HUES48 (cell line): ENCODE measurements around the gene RALGAPA2.
"Not testable (repeated sequence)": the region's sequence is repeated elsewhere in the genome, so short reads cannot be mapped to it uniquely, and the experiment has no call there.

Source experiments
- H3K27ac ChIP-seq: one replicate; pipeline ENCODE4 v1.7.0; 2013; ENCODE audit warnings: low read depth, low read length, inconsistent platforms
- H3K27me3 ChIP-seq: 2 replicates; pipeline ENCODE4 v1.6.1; 2013; ENCODE audit warnings: mild to moderate bottlenecking, low read length; ENCODE audit not compliant: control insufficient read depth, insufficient read depth
- H3K36me3 ChIP-seq: 2 replicates; pipeline ENCODE4 v1.6.1; 2013; ENCODE audit warnings: low read length; ENCODE audit not compliant: control insufficient read depth, insufficient read depth
- H3K4me1 ChIP-seq: 2 replicates; pipeline ENCODE4 v1.6.1; 2013; ENCODE audit warnings: mild to moderate bottlenecking, low read length; ENCODE audit not compliant: control insufficient read depth, insufficient read depth
- H3K4me3 ChIP-seq: 2 replicates; pipeline ENCODE4 v1.5.1; 2013; ENCODE audit warnings: mild to moderate bottlenecking, low read depth, low read length
- H3K9ac ChIP-seq: 2 replicates; pipeline ENCODE4 v1.6.1; 2013; ENCODE audit warnings: mild to moderate bottlenecking, low read depth, low read length, moderate library complexity
- H3K9me3 ChIP-seq: 2 replicates; pipeline ENCODE4 v1.6.1; 2013; ENCODE audit warnings: low read length; ENCODE audit not compliant: control insufficient read depth, insufficient read depth

Gene RALGAPA2

DNA sequence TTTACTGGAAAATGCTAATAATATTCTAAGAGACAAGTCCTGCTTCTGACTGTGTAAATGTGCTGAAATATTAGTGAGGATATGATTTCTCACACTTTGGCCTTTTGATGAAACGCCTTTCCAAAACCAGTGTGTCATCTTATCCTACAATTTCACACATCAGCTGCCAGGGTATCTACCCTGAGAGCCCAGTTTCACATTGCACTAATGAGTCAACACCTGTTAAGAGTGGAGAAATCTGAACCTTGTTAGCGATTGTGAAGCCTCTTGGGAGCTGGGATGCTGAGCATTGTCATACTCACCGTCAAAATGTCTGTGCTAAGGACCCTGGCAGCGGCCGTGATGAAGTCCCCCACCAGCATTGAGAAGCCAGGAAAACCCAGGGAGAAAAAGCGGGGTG, 166.0 kb downstream of the RALGAPA2 start:
- Histone ChIP-seq H3K27ac (no peak overlapping the region), H3K36me3 (peaks cover 9% of the 10 kb centered on the region), H3K9ac (no peak overlapping the region)

DNA sequence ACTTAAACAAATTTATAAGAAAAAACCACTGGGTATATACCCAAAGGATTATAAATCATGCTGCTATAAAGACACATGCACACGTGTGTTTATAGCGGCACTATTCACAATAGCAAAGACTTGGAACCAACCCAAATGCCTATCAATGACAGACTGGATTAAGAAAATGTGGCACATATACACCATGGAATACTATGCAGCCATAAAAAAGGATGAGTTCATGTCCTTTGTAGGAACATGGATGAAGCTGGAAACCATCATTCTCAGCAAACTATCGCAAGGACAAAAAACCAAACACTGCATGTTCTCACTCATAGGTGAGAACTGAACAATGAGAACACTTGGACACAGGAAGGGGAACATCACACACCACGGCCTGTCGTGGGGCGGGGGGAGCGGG, 169.1 kb downstream of the RALGAPA2 start:
- not testable (repeated sequence) for H3K36me3 ChIP-seq, H3K4me3 ChIP-seq, H3K27me3 ChIP-seq, H3K4me1 ChIP-seq, H3K27ac ChIP-seq, H3K9ac ChIP-seq, H3K9me3 ChIP-seq

More for the DNA sequence above, 166.0 kb downstream of the RALGAPA2 start:
- H3K27me3 ChIP-seq: no peaks in the 10 kb centered on the region
- H3K9me3 ChIP-seq: no peaks in the 10 kb centered on the region
- no peak overlapping the region for H3K4me3 ChIP-seq
- H3K4me1 ChIP-seq: no peaks in the 10 kb centered on the region

DNA sequence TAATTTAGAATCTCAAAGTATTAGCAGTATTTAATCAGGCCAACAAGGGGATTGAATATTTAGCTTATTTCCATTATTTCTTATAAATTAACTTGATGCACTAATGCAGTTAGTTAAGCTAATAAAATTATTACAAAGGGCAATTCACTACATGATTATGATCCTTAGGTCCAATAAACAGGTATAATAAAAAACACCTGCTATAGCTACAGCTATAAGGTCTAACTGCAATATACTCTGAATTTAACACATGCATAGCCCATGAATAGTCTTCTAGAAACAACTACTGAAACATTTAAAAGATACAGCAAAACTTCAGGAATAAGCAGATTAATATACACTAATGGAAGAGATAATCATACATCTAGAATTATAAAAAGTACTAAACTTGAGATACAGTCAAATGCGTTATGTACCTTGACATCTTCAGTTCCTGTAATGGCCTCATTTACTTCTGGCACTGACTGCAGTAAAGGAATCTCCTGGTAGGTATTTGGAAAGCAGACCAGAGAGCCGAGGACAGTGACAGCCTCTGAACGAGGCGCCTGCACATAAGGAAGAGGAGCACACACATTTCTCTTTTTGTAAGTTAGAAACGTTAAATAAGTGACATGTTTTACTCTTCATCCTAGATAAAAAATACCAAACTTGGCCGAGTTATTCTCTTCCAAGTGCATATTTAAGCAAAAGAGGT, 176.1 kb downstream of the RALGAPA2 start:
- Histone ChIP-seq H3K4me1 (no peaks in the 10 kb centered on the region), H3K27me3 (no peaks in the 10 kb centered on the region), H3K36me3 (no peaks in the 10 kb centered on the region), H3K9me3 (no peaks in the 10 kb centered on the region), H3K9ac (no peak overlapping the region), H3K27ac (no peak overlapping the region), H3K4me3 (no peak overlapping the region)

DNA sequence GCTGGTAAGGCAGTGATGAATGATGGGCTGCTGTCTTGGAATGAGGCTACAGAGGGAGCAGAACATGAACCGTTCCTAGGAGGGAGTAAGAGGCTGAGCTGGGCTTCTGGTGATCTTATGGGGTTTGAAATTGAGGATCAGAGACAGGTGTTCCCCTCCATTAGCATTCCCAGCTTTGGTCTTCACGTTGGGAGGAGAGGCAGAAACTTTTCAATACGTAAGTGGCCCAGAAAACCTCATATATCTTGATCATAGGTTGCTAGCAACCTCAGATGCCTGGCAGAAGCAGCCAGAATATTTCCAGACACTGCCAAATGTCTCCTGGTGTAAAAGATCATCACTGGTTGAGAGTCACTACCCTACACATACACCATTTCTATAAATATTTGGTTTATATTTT, 177.4 kb downstream of the RALGAPA2 start:
- Histone ChIP-seq H3K9ac (no peak overlapping the region), H3K9me3 (no peaks in the 10 kb centered on the region), H3K36me3 (no peaks in the 10 kb centered on the region), H3K4me3 (no peak overlapping the region), H3K27ac (no peak overlapping the region), H3K4me1 (no peaks in the 10 kb centered on the region), H3K27me3 (no peaks in the 10 kb centered on the region)

DNA sequence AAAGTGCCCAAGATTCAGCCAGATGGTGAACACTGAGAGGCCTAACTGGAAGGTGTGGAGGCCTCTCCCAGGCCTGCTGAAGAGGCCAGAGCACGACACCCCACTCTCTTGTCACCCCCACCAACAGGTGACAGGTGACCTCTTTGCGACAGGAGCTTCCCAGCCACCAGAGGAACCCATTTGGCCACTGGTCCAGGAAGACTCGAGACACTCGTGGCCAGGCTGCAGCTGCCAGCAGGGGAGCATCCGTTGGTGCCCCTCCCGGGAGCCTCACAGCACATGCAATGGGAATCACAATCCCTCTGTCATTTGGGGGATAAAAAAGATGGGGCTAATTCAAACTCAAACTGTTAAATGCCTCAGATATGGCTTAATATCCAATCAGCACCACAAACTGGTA, 181.2 kb downstream of the RALGAPA2 start:
- H3K27ac ChIP-seq: no peak overlapping the region
- H3K36me3 ChIP-seq: peaks cover 4% of the 10 kb centered on the region; the same call in 1 of the 2 replicates
- H3K9ac ChIP-seq: no peak overlapping the region
- H3K4me3 ChIP-seq: no peak overlapping the region
- no peaks in the 10 kb centered on the region for H3K27me3 ChIP-seq
- no peaks in the 10 kb centered on the region for H3K9me3 ChIP-seq
- H3K4me1 ChIP-seq: no peaks in the 10 kb centered on the region

DNA sequence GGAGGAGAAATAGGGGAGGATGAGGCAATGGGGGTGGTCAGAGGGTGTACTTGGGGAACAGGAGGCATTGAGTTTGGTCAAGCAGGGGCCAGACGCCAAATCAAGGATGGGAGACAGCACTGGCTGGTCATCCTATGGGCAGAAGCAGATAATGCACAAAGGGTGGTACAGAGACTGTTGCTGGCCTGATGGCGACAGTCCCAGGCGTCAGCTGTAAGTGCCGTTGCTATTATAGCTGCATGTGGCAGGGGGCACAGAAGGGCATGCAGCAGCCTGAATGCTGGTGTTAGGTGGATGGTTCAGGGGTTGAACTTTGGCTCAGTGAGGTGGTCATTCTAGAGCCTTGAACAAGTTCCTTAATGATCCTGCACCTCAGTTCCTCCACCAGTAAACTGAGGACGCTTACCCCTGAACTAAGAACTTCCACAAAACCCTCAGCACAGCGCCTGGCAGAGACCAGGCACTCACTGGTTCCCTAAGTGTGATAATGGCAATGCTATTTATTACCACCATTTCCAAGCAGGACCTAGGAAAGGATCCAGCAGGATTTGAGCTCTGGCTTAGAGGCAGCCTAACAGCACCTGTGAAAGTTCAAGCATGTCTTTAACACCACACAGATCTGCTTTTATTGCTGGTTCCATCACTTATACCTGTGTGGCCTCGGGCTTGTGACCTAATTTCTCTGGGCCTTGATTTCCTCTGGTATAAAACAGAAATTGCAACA, 181.9 kb downstream of the RALGAPA2 start:
- H3K9ac ChIP-seq: no peak overlapping the region
- no peak overlapping the region for H3K27ac ChIP-seq
- H3K27me3 ChIP-seq: no peaks in the 10 kb centered on the region
- peaks cover 4% of the 10 kb centered on the region; the same call in 1 of the 2 replicates for H3K36me3 ChIP-seq
- H3K4me1 ChIP-seq: no peaks in the 10 kb centered on the region
- H3K4me3 ChIP-seq: no peak overlapping the region
- H3K9me3 ChIP-seq: no peaks in the 10 kb centered on the region

DNA sequence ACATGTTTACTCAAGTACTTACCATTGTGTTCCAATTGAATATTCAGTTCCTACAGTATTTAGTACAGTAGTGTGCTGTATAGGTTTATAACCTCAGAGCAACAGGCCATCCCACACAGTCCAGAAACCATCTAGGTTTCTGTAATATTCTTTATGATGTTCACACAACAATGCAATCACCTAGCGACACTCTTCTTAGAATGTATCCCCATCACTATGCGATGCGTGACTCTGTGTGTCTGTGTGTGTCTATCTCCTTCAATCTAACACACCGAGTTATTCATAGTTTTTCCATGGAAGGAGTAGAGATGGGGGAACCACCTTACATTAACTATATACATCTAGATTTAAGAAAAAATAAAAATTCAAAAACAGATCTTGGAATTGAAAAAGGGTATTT, 182.8 kb downstream of the RALGAPA2 start:
- Histone ChIP-seq H3K27me3 (no peaks in the 10 kb centered on the region), H3K4me3 (no peak overlapping the region), H3K27ac (no peak overlapping the region), H3K4me1 (no peaks in the 10 kb centered on the region), H3K9me3 (no peaks in the 10 kb centered on the region), H3K36me3 (peaks cover 4% of the 10 kb centered on the region; the same call in 1 of the 2 replicates), H3K9ac (no peak overlapping the region)

DNA sequence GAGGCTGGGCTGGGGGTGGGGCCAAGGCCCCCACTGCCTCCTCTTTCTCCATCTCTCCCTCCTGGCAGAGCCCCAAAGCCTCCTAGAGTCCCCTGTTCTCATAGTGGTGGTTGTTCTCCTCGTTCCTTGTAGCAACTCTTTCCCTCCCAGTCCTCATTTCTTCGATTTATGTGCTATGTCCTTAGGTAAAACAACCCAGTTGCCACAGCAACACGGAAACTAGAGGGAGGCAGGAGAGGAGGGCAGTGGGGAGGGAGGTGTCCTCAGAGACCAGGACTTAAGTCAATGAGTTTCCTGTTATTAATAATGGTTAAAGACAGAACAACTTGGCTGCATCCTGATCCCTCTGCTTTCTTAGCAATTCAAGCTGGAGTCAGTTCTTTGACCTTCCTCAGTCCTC, 183.6 kb downstream of the RALGAPA2 start:
- no peaks in the 10 kb centered on the region for H3K4me1 ChIP-seq
- H3K9ac ChIP-seq: no peak overlapping the region
- peaks cover 7% of the 10 kb centered on the region; the same call in 1 of the 2 replicates for H3K36me3 ChIP-seq
- no peak overlapping the region for H3K27ac ChIP-seq
- no peaks in the 10 kb centered on the region for H3K9me3 ChIP-seq
- H3K27me3 ChIP-seq: no peaks in the 10 kb centered on the region
- H3K4me3 ChIP-seq: no peak overlapping the region

DNA sequence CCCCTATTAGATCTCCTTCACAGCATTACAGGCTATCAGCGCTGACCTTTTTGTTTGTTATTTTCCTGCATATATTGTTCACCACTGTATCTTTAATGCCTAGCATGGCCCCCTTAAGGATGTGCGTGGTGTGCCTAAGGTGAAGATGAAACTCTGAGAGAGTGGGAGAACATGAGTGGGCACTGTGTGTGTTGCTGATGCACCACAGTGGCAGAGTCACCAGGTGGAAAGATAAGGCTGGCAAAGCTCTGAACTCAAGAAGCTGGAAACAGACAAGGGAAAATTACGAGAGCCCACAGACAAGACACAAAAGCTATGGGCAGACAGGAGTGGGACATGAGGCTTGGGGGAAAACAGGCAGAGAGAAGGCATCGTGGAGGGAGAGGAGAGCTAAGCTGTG, 184.8 kb downstream of the RALGAPA2 start:
- Histone ChIP-seq H3K27me3 (no peaks in the 10 kb centered on the region), H3K4me1 (no peaks in the 10 kb centered on the region), H3K4me3 (no peak overlapping the region), H3K9ac (no peak overlapping the region), H3K27ac (no peak overlapping the region), H3K9me3 (no peaks in the 10 kb centered on the region), H3K36me3 (peaks cover 7% of the 10 kb centered on the region; the same call in 1 of the 2 replicates)

DNA sequence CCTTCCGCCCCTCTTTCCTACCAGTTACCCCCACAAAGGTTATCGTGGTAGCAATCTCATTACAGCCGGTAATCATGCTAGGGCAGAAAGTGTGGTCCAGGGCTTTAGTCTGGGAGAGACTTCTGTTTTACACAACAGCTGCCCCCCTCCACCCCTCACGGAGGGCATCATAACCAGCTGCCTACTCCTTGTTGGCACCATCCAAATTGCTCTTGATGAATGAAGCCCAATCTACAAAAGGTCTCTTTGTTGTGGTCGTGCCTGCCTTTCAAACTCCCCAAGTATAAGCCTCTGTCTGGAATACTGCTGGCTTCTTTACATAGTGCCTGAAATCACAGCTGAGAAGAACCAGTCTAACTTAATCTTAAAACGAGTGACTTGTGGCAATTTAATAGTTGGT, 186.7 kb downstream of the RALGAPA2 start:
- no peak overlapping the region for H3K9ac ChIP-seq
- H3K27ac ChIP-seq: no peak overlapping the region
- H3K4me1 ChIP-seq: no peaks in the 10 kb centered on the region
- H3K36me3 ChIP-seq: peaks cover 7% of the 10 kb centered on the region; the same call in 1 of the 2 replicates
- H3K9me3 ChIP-seq: no peaks in the 10 kb centered on the region
- H3K27me3 ChIP-seq: no peaks in the 10 kb centered on the region
- H3K4me3 ChIP-seq: no peak overlapping the region

DNA sequence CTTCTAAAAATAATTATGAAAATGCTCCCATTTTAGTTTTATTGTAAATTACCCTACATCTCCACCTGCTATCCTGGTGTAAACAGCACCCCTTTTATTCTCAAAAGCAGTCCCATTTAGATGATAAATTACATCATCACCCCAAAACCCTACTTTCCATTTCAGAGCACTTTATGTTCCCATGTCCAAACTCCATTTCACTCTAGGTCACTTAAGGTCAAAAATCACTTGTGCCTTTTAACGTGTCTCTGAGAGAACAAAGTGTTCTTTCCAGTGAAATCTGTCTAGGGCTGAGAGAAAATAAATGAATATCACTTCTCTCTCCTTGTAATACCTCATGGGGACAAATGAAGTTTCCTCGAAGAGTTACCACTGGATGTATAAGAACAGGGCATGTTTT, 187.2 kb downstream of the RALGAPA2 start:
- Histone ChIP-seq H3K9me3 (no peaks in the 10 kb centered on the region), H3K36me3 (peaks cover 10% of the 10 kb centered on the region; the same call in 1 of the 2 replicates), H3K27me3 (no peaks in the 10 kb centered on the region), H3K4me3 (no peak overlapping the region), H3K9ac (no peak overlapping the region), H3K4me1 (no peaks in the 10 kb centered on the region), H3K27ac (no peak overlapping the region)
